ENCODE measurements around the gene SGIP1.
"Not testable (repeated sequence)": the region's sequence is repeated elsewhere in the genome, so short reads cannot be mapped to it uniquely, and the experiment has no call there.

- not testable (repeated sequence) for TF ChIP-seq CTCF (conservative IDR thresholded peaks at IDR 0.05; ENCODE audit: low read depth, low read length); EZH2 (IDR thresholded peaks at IDR 0.05; ENCODE audit: borderline replicate concordance, low read depth, low read length, poor library complexity, severe bottlenecking)
These were observed 261.9 kb downstream of the SGIP1 start for GRCh38 chr1:66795839-66796238.
